Ovary (tissue), 9 donors: ENCODE results near the gene CHPF. TPM values are rescaled to one million over a fixed set of nuclear protein-coding genes. Genes with fewer than 3 reads are reported as not detected.
A peak's percentile ranks its signal among the peaks of the same experiment; 100 is the strongest.

ENCODE experiments used
- DNase-seq, 5 donors: peaks; one replicate each; pipeline ENCODE4 v3.0.0-alpha.2; 2019 to 2020
- H3K27ac ChIP-seq, 2 donors: fragments of 200-600 bp; one replicate each; pipeline versions ENCODE4 v1.5.1 to v1.8.0; 2019 to 2022
- H3K27me3 ChIP-seq: fragments of 200-600 bp; one replicate; pipeline ENCODE4 v1.8.0; 2022
- H3K36me3 ChIP-seq: fragments of 200-600 bp; sonication (generic); one replicate; pipeline ENCODE4 v1.5.1; 2019
- H3K4me1 ChIP-seq: one replicate; pipeline ENCODE4 v1.8.1; 2013; ENCODE audit warnings: mild to moderate bottlenecking, moderate library complexity; ENCODE audit not compliant: insufficient read depth
- H3K4me3 ChIP-seq: fragments of 200-600 bp; sonication (generic); one replicate; pipeline ENCODE4 v1.5.1; 2017
- H3K9me3 ChIP-seq, 2 donors: fragments of 200-600 bp in 1 of 2; sonication (generic) in 1 of 2; one replicate each; pipeline versions ENCODE4 v1.5.1 to v1.8.1; 2013 to 2019; ENCODE audit warnings: mild to moderate bottlenecking in 1 of 2, moderate library complexity in 1 of 2
- CTCF ChIP-seq, 3 donors: fragments of 450-650 bp in 2 of 3; fragments of 200-600 bp in 1 of 3; IDR thresholded peaks; one replicate each; pipeline versions ENCODE4 v1.5.1 to v1.8.0; 2016 to 2022; ENCODE audit warnings: antibody characterized with exemption in 3 of 3, mild to moderate bottlenecking in 1 of 3
- EP300 ChIP-seq: sonication (generic); formaldehyde crosslinking; IDR thresholded peaks from one replicate; pipeline ENCODE4 v1.6.1; 2017; ENCODE audit warnings: antibody characterized with exemption
- POLR2A ChIP-seq: fragments of 450-650 bp; IDR thresholded peaks from one replicate; pipeline ENCODE4 v1.6.1; 2017; ENCODE audit warnings: antibody characterized with exemption, mild to moderate bottlenecking, moderate library complexity
- WGBS, 3 donors: extraction: QIAGEN DNeasy Blood & Tissue Kit in 1 of 3; methylation state at CpG; one replicate each; pipeline versions ENCODE4 v1.1.5 to v1.1.7; 2013 to 2017; 5-methylcytosine and 5-hydroxymethylcytosine counted together
- intact Hi-C, 4 donors: fragments of 100-400 bp; cut with DNase I; formaldehyde crosslinking; loops; one replicate each; pipeline versions ENCODE4 v1.11.0 to v1.15.1; 2022 to 2023
- polyA plus RNA-seq, 2 donors: library from polyadenylated mRNA; stranded (reverse); fragments of 200-250 nt in 1 of 2; fragments of 350-450 nt in 1 of 2; fragmentation: Illumina TruSeq in 1 of 2; extraction: RNeasy Lipid Tissue Mini Kit (QIAGEN cat#74804) in 1 of 2; gene quantifications; one replicate each; pipeline ENCODE4 v1.2.3, GENCODE V29; 2013 to 2014
- total RNA-seq, 7 donors: library from RNA; depleted of rRNA in 2 of 7; stranded (reverse); fragments of >200 nt in 2 of 7; fragmentation: NEBNext Ultra II Directional in 3 of 7; extraction: Animal tissue kit (Norgen Biotek cat#: 25700) in 3 of 7; gene quantifications; one replicate each; pipeline versions ENCODE4 v1.1.0 to v1.2.4, GENCODE V29; 2016 to 2023
- donor health status: DM: no; HTN: no; CAD: no; lungs with moderate emphysema.
- donor health status: DM: no; HTN: no; CAD: no.
- donor health status: Bipolar disorder and iron deficiency.
- donor health status: DM: yes; HTN: yes; CAD: no.
- donor health status: DM: no; HTN: no; CAD: no.
- donor health status: DM: yes; HTN: yes; CAD: no.

The CHPF gene
- total and polyA plus RNA-seq, 9 donors: 4.0 to 181 (median 120) TPM

GRCh38 chr2:219559156-219559915, 15.7 kb upstream of the CHPF start:
- WGBS, 3 donors: 56 to 76% (median 57%) methylated on average over 20 of the region's 20 CpGs
- no peak for TF ChIP-seq EP300
- no peak overlapping the region for H3K27ac ChIP-seq

GRCh38 chr2:219557791-219558785, 14.5 kb upstream of the CHPF start:
- Histone ChIP-seq H3K36me3 (no peaks in the 10 kb centered on the region), H3K27ac (no peak overlapping the region), H3K27me3 (no peaks in the 10 kb centered on the region), H3K9me3 (no peaks in the 10 kb centered on the region), H3K4me1 (peaks cover 4% of the 10 kb centered on the region), H3K4me3 (no peak overlapping the region)
- intact Hi-C loops: loop anchor here in 2 of 4 donors (5.0 kb wide), 2 partner anchors 79 to 84 kb away; no protein-coding TSS in a partner anchor
- peak in 1 of 5 donors; percentile 44 for DNase-seq
- TF ChIP-seq POLR2A (no peak), CTCF (IDR thresholded peaks at IDR 0.05) (no peak), EP300 (no peak)
- WGBS, 3 donors: 86 to 92% (median 91%) methylated on average over 13 to 25 of the region's 25 CpGs

More at GRCh38 chr2:219559156-219559915, 15.7 kb upstream of the CHPF start:
- H3K27me3 ChIP-seq: no peaks in the 10 kb centered on the region
- no peaks in the 10 kb centered on the region for H3K9me3 ChIP-seq
- DNase-seq: peak in 3 of 5 donors; percentile 27 to 42 (median 32)
- peaks cover 4% of the 10 kb centered on the region for H3K4me1 ChIP-seq
- H3K36me3 ChIP-seq: no peaks in the 10 kb centered on the region
- H3K4me3 ChIP-seq: no peak overlapping the region
- intact Hi-C loops: loop anchor here in 2 of 4 donors (5.0 kb wide), 2 partner anchors 78 to 83 kb away; no protein-coding TSS in a partner anchor

GRCh38 chr2:219557320-219557719, 13.7 kb upstream of the CHPF start:
- DNase-seq: peak in 1 of 5 donors; percentile 49
- 89 to 91% (median 90%) methylated on average over 21 of the region's 21 CpGs for WGBS, 3 donors
- no peaks in the 10 kb centered on the region for H3K36me3 ChIP-seq

GRCh38 chr2:219556413-219556812, 12.8 kb upstream of the CHPF start:
- no peaks in the 10 kb centered on the region for H3K36me3 ChIP-seq
- H3K4me3 ChIP-seq: no peak overlapping the region
- H3K27me3 ChIP-seq: no peaks in the 10 kb centered on the region
- no peak for DNase-seq
- no peak overlapping the region for H3K27ac ChIP-seq
- H3K4me1 ChIP-seq: peaks cover 6% of the 10 kb centered on the region
- WGBS, 3 donors: 88 to 91% (median 90%) methylated on average over 19 of the region's 19 CpGs
- TF ChIP-seq POLR2A: no peak
- TF ChIP-seq EP300: no peak
- no peak for TF ChIP-seq CTCF (IDR thresholded peaks at IDR 0.05)
- no peaks in the 10 kb centered on the region for H3K9me3 ChIP-seq
- intact Hi-C loops: loop anchor here in 2 of 4 donors (5.0 kb wide), 2 partner anchors 81 to 86 kb away; no protein-coding TSS in a partner anchor

More at GRCh38 chr2:219557320-219557719, 13.7 kb upstream of the CHPF start:
- Histone ChIP-seq H3K4me3 (no peak overlapping the region), H3K4me1 (peaks cover 6% of the 10 kb centered on the region), H3K27me3 (no peaks in the 10 kb centered on the region), H3K9me3 (no peaks in the 10 kb centered on the region), H3K27ac (no peak overlapping the region)
- no peak for TF ChIP-seq POLR2A
- no peak for TF ChIP-seq CTCF (IDR thresholded peaks at IDR 0.05)
- no peak for TF ChIP-seq EP300
- intact Hi-C loops: loop anchor here in 2 of 4 donors (5.0 kb wide), 2 partner anchors 80 to 85 kb away; no protein-coding TSS in a partner anchor
